Liver (tissue), 9 donors: ENCODE measurements around the gene ZNF189. TPM values are rescaled to one million over a fixed set of nuclear protein-coding genes. Genes with fewer than 3 reads are reported as not detected.

Experiments
- DNase-seq: peaks from one replicate; pipeline ENCODE4 v3.0.0-alpha.2; 2017; ENCODE audit warnings: low spot score
- H3K27ac ChIP-seq, 2 donors: one replicate each; pipeline ENCODE4 v1.7.0; 2013; ENCODE audit warnings: inconsistent platforms in 2 of 2, low read length in 2 of 2, control low read depth in 1 of 2, low read depth in 1 of 2, mild to moderate bottlenecking in 1 of 2
- H3K27me3 ChIP-seq, 4 donors: one replicate each; pipeline versions ENCODE4 v1.6.1 to v1.7.0; 2013; ENCODE audit warnings: low read length in 3 of 4, inconsistent platforms in 1 of 4, mild to moderate bottlenecking in 1 of 4, moderate library complexity in 1 of 4; ENCODE audit not compliant: control insufficient read depth in 4 of 4, insufficient read depth in 4 of 4
- H3K36me3 ChIP-seq, 4 donors: one replicate each; pipeline versions ENCODE4 v1.6.1 to v1.7.0; 2013; ENCODE audit warnings: low read length in 3 of 4, mild to moderate bottlenecking in 3 of 4, low read depth in 1 of 4, moderate library complexity in 1 of 4; ENCODE audit not compliant: control insufficient read depth in 4 of 4, insufficient read depth in 3 of 4
- H3K4me1 ChIP-seq, 4 donors: one replicate each; pipeline versions ENCODE4 v1.6.1 to v1.7.0; 2013; ENCODE audit warnings: low read length in 3 of 4, mild to moderate bottlenecking in 3 of 4, moderate library complexity in 1 of 4; ENCODE audit not compliant: control insufficient read depth in 4 of 4, insufficient read depth in 4 of 4
- H3K4me3 ChIP-seq, 3 donors: one replicate each; pipeline versions ENCODE4 v1.6.1 to v1.7.0; 2013; ENCODE audit warnings: low read length in 3 of 3, control low read depth in 1 of 3, low read depth in 1 of 3, mild to moderate bottlenecking in 1 of 3
- H3K9ac ChIP-seq, 2 donors: one replicate each; pipeline ENCODE4 v1.7.0; 2013; ENCODE audit warnings: low read length in 2 of 2, mild to moderate bottlenecking in 2 of 2, moderate library complexity in 2 of 2, control low read depth in 1 of 2, low read depth in 1 of 2
- H3K9me3 ChIP-seq, 4 donors: one replicate each; pipeline versions ENCODE4 v1.6.1 to v1.7.0; 2013; ENCODE audit warnings: low read length in 3 of 4; ENCODE audit not compliant: control insufficient read depth in 4 of 4
- ATF3 ChIP-seq: IDR thresholded peaks from 2 replicates; pipeline ENCODE4 v1.6.1; 2016; ENCODE audit warnings: antibody characterized with exemption
- CTCF ChIP-seq: fragments of 150-350 bp; IDR thresholded peaks from 2 replicates; pipeline ENCODE4 v1.5.1; 2017; ENCODE audit warnings: improper control_type of control experiment, low read depth, low read length; ENCODE audit not compliant: missing input control
- EGR1 ChIP-seq, 2 donors: IDR thresholded peaks; 2 replicates each; pipeline ENCODE4 v1.6.1; 2016 to 2018; ENCODE audit warnings: antibody characterized with exemption in 2 of 2, low read depth in 2 of 2
- FOXA1 ChIP-seq: IDR thresholded peaks from 2 replicates; pipeline ENCODE4 v1.6.1; 2016; ENCODE audit warnings: antibody characterized with exemption
- FOXA2 ChIP-seq: IDR thresholded peaks from 2 replicates; pipeline ENCODE4 v1.6.1; 2016; ENCODE audit warnings: antibody characterized with exemption
- GABPA ChIP-seq, 2 donors: IDR thresholded peaks in 1 of 2; conservative IDR thresholded peaks in 1 of 2; 2 replicates each; pipeline ENCODE4 v1.6.1; 2016; ENCODE audit warnings: antibody characterized with exemption in 2 of 2, mild to moderate bottlenecking in 1 of 2, moderate library complexity in 1 of 2
- HNF4A ChIP-seq, 2 donors: conservative IDR thresholded peaks; 2 replicates each; pipeline ENCODE4 v1.6.1; 2016; ENCODE audit warnings: antibody characterized with exemption in 2 of 2, mild to moderate bottlenecking in 2 of 2
- HNF4G ChIP-seq: IDR thresholded peaks from 2 replicates; pipeline ENCODE4 v1.6.1; 2016; ENCODE audit warnings: antibody characterized with exemption
- JUND ChIP-seq, 2 donors: IDR thresholded peaks; 2 replicates each; pipeline ENCODE4 v1.6.1; 2016; ENCODE audit warnings: antibody characterized with exemption in 2 of 2
- NR2F2 ChIP-seq: IDR thresholded peaks from 2 replicates; pipeline ENCODE4 v1.6.1; 2016; ENCODE audit warnings: antibody characterized with exemption
- RAD21 ChIP-seq, 2 donors: IDR thresholded peaks; 2 replicates each; pipeline ENCODE4 v1.6.1; 2016; ENCODE audit warnings: antibody characterized with exemption in 2 of 2, mild to moderate bottlenecking in 2 of 2
- RXRA ChIP-seq, 2 donors: IDR thresholded peaks; 2 replicates each; pipeline ENCODE4 v1.6.1; 2017 to 2018; ENCODE audit warnings: antibody characterized with exemption in 2 of 2, mild to moderate bottlenecking in 1 of 2
- SP1 ChIP-seq: IDR thresholded peaks from 2 replicates; pipeline ENCODE4 v1.6.1; 2018; ENCODE audit warnings: antibody characterized with exemption, mild to moderate bottlenecking
- TAF1 ChIP-seq: conservative IDR thresholded peaks from 2 replicates; pipeline ENCODE4 v1.6.1; 2016; ENCODE audit warnings: antibody characterized with exemption, mild to moderate bottlenecking
- YY1 ChIP-seq: IDR thresholded peaks from 2 replicates; pipeline ENCODE4 v1.6.1; 2016; ENCODE audit warnings: antibody characterized with exemption, mild to moderate bottlenecking
- WGBS: extraction: QIAGEN DNeasy Blood & Tissue Kit; methylation state at CpG from one replicate; pipeline ENCODE4 v1.1.7; 2013; 5-methylcytosine and 5-hydroxymethylcytosine counted together
- polyA plus RNA-seq, 2 donors: library from polyadenylated mRNA; stranded (reverse) in 1 of 2; unstranded in 1 of 2; fragments of 200-250 nt in 1 of 2; fragments of >200 nt in 1 of 2; fragmentation: Nextera tagmentation in 1 of 2; extraction: Ambion mirVana in 1 of 2; gene quantifications; one replicate each; pipeline versions ENCODE4 v1.2.1 to v1.2.3, GENCODE V29; 2013 to 2015
- total RNA-seq, 2 donors: library from RNA; depleted of rRNA; stranded (reverse); fragments of >200 nt; gene quantifications; one replicate each; pipeline ENCODE4 v1.2.3, GENCODE V29; 2014
- TF ChIP-seq, protein P1 (sequence below): IDR thresholded peaks from 2 replicates; pipeline ENCODE4 v1.6.1; 2016; ENCODE audit warnings: antibody characterized with exemption
- TF ChIP-seq, protein P2 (sequence below): IDR thresholded peaks from 2 replicates; pipeline ENCODE4 v1.6.1; 2016; ENCODE audit warnings: antibody characterized with exemption
- TF ChIP-seq, protein P3 (sequence below): IDR thresholded peaks from 2 replicates; pipeline ENCODE4 v1.6.1; 2016; ENCODE audit warnings: antibody characterized with exemption, mild to moderate bottlenecking
- donor health status: healthy.
- donor health status: healthy.
- donor health status: healthy.
- donor health status: healthy.
- donor health status: healthy.

The ZNF189 gene
- total RNA-seq (10 to 100 TPM; 11.4 to 16.1 TPM), polyA plus RNA-seq (1 to 10 TPM; 4.4 to 5.1 TPM)

GRCh38 chr9:101398068-101398929 lies at the start of gene ZNF189, which contains the start of gene MRPL50:
Gene ZNF189, plus strand, starts transcription at chr9:101398851. Its CDS starts 306 bp downstream, at chr9:101399157.
Gene MRPL50, minus strand, starts transcription at chr9:101398618. Its CDS starts 26 bp downstream, at chr9:101398592.
- Histone ChIP-seq H3K27me3 (no peaks in the 10 kb centered on the region), H3K4me3 (peak within 1 kb of the TSS; percentile 83 to 94 (median 90)), H3K9me3 (peaks cover 0 to 4% (median 2%) of the 10 kb centered on the region in 4 donors), H3K36me3 (peaks cover 7 to 28% (median 25%) of the 10 kb centered on the region in 4 donors), H3K4me1 (peaks cover 6 to 40% (median 20%) of the 10 kb centered on the region in 4 donors), H3K27ac (peak within 1 kb of the TSS; percentile 93 to 96), H3K9ac (peak within 1 kb of the TSS; percentile 94 to 99)
- WGBS, result under 1% methylated on average over 44 of the region's 44 CpGs
- peak; percentile 96 for DNase-seq
- TF ChIP-seq RXRA (IDR thresholded peaks at IDR 0.05) (peak in 1 of 2 donors; percentile 45), JUND (IDR thresholded peaks at IDR 0.05) (peak; percentile 13 to 45), HNF4A (conservative IDR thresholded peaks at IDR 0.05) (peak in 1 of 2 donors; percentile 44), HNF4G (no peak), NR2F2 (no peak), RAD21 (IDR thresholded peaks at IDR 0.05) (peak in 1 of 2 donors; percentile 33), EGR1 (IDR thresholded peaks at IDR 0.05; ENCODE audit: low read depth in 2 of 2) (peak; percentile 88 to 95), FOXA1 (peak; percentile 57), SP1 (peak; percentile 70), GABPA (IDR thresholded peaks at IDR 0.05 in 1 of 2, conservative IDR thresholded peaks at IDR 0.05 in 1 of 2) (peak; percentile 15 to 80), TAF1 (peak; percentile 78), CTCF (no peak), FOXA2 (no peak), ATF3 (peak; percentile 23), YY1 (peak; percentile 99)
- TF ChIP-seq, protein P1, sequence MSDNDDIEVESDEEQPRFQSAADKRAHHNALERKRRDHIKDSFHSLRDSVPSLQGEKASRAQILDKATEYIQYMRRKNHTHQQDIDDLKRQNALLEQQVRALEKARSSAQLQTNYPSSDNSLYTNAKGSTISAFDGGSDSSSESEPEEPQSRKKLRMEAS, result peak; percentile 74
- TF ChIP-seq, protein P2, sequence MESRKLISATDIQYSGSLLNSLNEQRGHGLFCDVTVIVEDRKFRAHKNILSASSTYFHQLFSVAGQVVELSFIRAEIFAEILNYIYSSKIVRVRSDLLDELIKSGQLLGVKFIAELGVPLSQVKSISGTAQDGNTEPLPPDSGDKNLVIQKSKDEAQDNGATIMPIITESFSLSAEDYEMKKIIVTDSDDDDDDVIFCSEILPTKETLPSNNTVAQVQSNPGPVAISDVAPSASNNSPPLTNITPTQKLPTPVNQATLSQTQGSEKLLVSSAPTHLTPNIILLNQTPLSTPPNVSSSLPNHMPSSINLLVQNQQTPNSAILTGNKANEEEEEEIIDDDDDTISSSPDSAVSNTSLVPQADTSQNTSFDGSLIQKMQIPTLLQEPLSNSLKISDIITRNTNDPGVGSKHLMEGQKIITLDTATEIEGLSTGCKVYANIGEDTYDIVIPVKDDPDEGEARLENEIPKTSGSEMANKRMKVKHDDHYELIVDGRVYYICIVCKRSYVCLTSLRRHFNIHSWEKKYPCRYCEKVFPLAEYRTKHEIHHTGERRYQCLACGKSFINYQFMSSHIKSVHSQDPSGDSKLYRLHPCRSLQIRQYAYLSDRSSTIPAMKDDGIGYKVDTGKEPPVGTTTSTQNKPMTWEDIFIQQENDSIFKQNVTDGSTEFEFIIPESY, result peak; percentile 90
- TF ChIP-seq, protein P3, sequence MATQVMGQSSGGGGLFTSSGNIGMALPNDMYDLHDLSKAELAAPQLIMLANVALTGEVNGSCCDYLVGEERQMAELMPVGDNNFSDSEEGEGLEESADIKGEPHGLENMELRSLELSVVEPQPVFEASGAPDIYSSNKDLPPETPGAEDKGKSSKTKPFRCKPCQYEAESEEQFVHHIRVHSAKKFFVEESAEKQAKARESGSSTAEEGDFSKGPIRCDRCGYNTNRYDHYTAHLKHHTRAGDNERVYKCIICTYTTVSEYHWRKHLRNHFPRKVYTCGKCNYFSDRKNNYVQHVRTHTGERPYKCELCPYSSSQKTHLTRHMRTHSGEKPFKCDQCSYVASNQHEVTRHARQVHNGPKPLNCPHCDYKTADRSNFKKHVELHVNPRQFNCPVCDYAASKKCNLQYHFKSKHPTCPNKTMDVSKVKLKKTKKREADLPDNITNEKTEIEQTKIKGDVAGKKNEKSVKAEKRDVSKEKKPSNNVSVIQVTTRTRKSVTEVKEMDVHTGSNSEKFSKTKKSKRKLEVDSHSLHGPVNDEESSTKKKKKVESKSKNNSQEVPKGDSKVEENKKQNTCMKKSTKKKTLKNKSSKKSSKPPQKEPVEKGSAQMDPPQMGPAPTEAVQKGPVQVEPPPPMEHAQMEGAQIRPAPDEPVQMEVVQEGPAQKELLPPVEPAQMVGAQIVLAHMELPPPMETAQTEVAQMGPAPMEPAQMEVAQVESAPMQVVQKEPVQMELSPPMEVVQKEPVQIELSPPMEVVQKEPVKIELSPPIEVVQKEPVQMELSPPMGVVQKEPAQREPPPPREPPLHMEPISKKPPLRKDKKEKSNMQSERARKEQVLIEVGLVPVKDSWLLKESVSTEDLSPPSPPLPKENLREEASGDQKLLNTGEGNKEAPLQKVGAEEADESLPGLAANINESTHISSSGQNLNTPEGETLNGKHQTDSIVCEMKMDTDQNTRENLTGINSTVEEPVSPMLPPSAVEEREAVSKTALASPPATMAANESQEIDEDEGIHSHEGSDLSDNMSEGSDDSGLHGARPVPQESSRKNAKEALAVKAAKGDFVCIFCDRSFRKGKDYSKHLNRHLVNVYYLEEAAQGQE, result peak; percentile 91
